Activated T-cell treated with anti-CD3 and anti-CD28 coated beads, Interleukin-2, amount 50 U/mL, for 4 hours (primary cell): ENCODE data around the gene OXER1. TPM values are rescaled to one million over a fixed set of nuclear protein-coding genes. Genes with fewer than 3 reads are reported as not detected.

Experiments
- ATAC-seq, 2 donors: fragments of 200-7000 bp; cut with Tn5 transposase; one replicate each; pipeline ENCODE4 v1.10.0; 2021
- DNase-seq: peaks from one replicate; pipeline ENCODE4 v3.0.0-alpha.2; 2020
- H3K27me3 Mint-ChIP-seq: one replicate; pipeline ENCODE4 v1.8.0; 2021; ENCODE audit warnings: low read depth, mixed read lengths
- H3K36me3 Mint-ChIP-seq: one replicate; pipeline ENCODE4 v1.8.0; 2022; ENCODE audit warnings: mixed read lengths; ENCODE audit not compliant: insufficient read depth
- H3K4me1 Mint-ChIP-seq: one replicate; pipeline ENCODE4 v1.8.0; 2021; ENCODE audit warnings: low read depth, mixed read lengths
- H3K4me3 Mint-ChIP-seq: one replicate; pipeline ENCODE4 v1.8.0; 2021; ENCODE audit warnings: mild to moderate bottlenecking, moderate library complexity, mixed read lengths
- H3K9me3 Mint-ChIP-seq: one replicate; pipeline ENCODE4 v1.8.0; 2021; ENCODE audit warnings: mixed read lengths
- total RNA-seq, 3 donors: library from RNA; stranded (reverse); gene quantifications; one replicate each; pipeline ENCODE4 v1.2.1, GENCODE V29; 2021

The OXER1 gene
- total RNA-seq, 3 donors from 2014 or later, result 0.33 TPM; not detected in 2

GRCh38 chr2:42787788-42788477, 24.0 kb upstream of the OXER1 start:
- DNase-seq (no peak), ATAC-seq (no peak)
- H3K36me3 Mint-ChIP-seq, result no peaks in the 10 kb centered on the region
- peaks cover 37% of the 10 kb centered on the region for H3K27me3 Mint-ChIP-seq
- H3K4me1 Mint-ChIP-seq, result peaks cover 12% of the 10 kb centered on the region
- H3K9me3 Mint-ChIP-seq, result no peaks in the 10 kb centered on the region
- H3K4me3 Mint-ChIP-seq, result no peak overlapping the region

GRCh38 chr2:42787424-42787787, 23.5 kb upstream of the OXER1 start:
- peaks cover 37% of the 10 kb centered on the region for H3K27me3 Mint-ChIP-seq
- no peak for DNase-seq

GRCh38 chr2:42786561-42787345, 22.8 kb upstream of the OXER1 start:
- ATAC-seq, result no peak
- H3K36me3 Mint-ChIP-seq, result no peaks in the 10 kb centered on the region
- no peak overlapping the region for H3K4me3 Mint-ChIP-seq
- no peak for DNase-seq
- peaks cover 32% of the 10 kb centered on the region for H3K27me3 Mint-ChIP-seq
- no peaks in the 10 kb centered on the region for H3K9me3 Mint-ChIP-seq
- H3K4me1 Mint-ChIP-seq, result peaks cover 8% of the 10 kb centered on the region

More at GRCh38 chr2:42787424-42787787, 23.5 kb upstream of the OXER1 start:
- Mint-ChIP-seq H3K4me1 (peaks cover 12% of the 10 kb centered on the region), H3K4me3 (no peak overlapping the region), H3K9me3 (no peaks in the 10 kb centered on the region), H3K36me3 (no peaks in the 10 kb centered on the region)
- ATAC-seq, result no peak

- DNase-seq, result no peak
- no peak overlapping the region for H3K4me3 Mint-ChIP-seq
- H3K36me3 Mint-ChIP-seq, result no peaks in the 10 kb centered on the region
- ATAC-seq, result no peak
- no peaks in the 10 kb centered on the region for H3K9me3 Mint-ChIP-seq
- no peaks in the 10 kb centered on the region for H3K4me1 Mint-ChIP-seq
- peaks cover 11% of the 10 kb centered on the region for H3K27me3 Mint-ChIP-seq
Observed at GRCh38 chr2:42784204-42784880, 20.4 kb upstream of the OXER1 start.

GRCh38 chr2:42783511-42783910, 19.6 kb upstream of the OXER1 start:
- Mint-ChIP-seq H3K27me3 (peaks cover 8% of the 10 kb centered on the region), H3K4me3 (no peak overlapping the region), H3K36me3 (no peaks in the 10 kb centered on the region), H3K9me3 (no peaks in the 10 kb centered on the region), H3K4me1 (no peaks in the 10 kb centered on the region)
- ATAC-seq (no peak), DNase-seq (no peak)

- Mint-ChIP-seq H3K36me3 (no peaks in the 10 kb centered on the region), H3K9me3 (no peaks in the 10 kb centered on the region), H3K4me3 (no peak overlapping the region), H3K27me3 (no peaks in the 10 kb centered on the region), H3K4me1 (peaks cover 7% of the 10 kb centered on the region)
- DNase-seq, result no peak
- ATAC-seq, result no peak
Observed at GRCh38 chr2:42781181-42781580, 17.2 kb upstream of the OXER1 start.

- no peak for ATAC-seq
- Mint-ChIP-seq H3K27me3 (no peaks in the 10 kb centered on the region), H3K4me3 (no peak overlapping the region), H3K36me3 (no peaks in the 10 kb centered on the region), H3K4me1 (peaks cover 18% of the 10 kb centered on the region), H3K9me3 (no peaks in the 10 kb centered on the region)
- DNase-seq, result no peak
Observed at GRCh38 chr2:42777883-42778805, 14.2 kb upstream of the OXER1 start.

- no peaks in the 10 kb centered on the region for H3K9me3 Mint-ChIP-seq
- ATAC-seq (no peak), DNase-seq (no peak)
- peaks cover 18% of the 10 kb centered on the region for H3K4me1 Mint-ChIP-seq
- H3K27me3 Mint-ChIP-seq, result no peaks in the 10 kb centered on the region
- no peaks in the 10 kb centered on the region for H3K36me3 Mint-ChIP-seq
- no peak overlapping the region for H3K4me3 Mint-ChIP-seq
Observed at GRCh38 chr2:42775810-42776209, 11.9 kb upstream of the OXER1 start.

- H3K36me3 Mint-ChIP-seq, result no peaks in the 10 kb centered on the region
- H3K4me1 Mint-ChIP-seq, result peaks cover 18% of the 10 kb centered on the region
- no peaks in the 10 kb centered on the region for H3K9me3 Mint-ChIP-seq
- ATAC-seq, result no peak
- H3K4me3 Mint-ChIP-seq, result no peak overlapping the region
- no peak for DNase-seq
- no peaks in the 10 kb centered on the region for H3K27me3 Mint-ChIP-seq
Observed at GRCh38 chr2:42775186-42775585, 11.3 kb upstream of the OXER1 start.

- H3K4me1 Mint-ChIP-seq, result peaks cover 13% of the 10 kb centered on the region
- no peaks in the 10 kb centered on the region for H3K9me3 Mint-ChIP-seq
- H3K4me3 Mint-ChIP-seq, result no peak overlapping the region
- no peak for ATAC-seq
- H3K27me3 Mint-ChIP-seq, result no peaks in the 10 kb centered on the region
- no peaks in the 10 kb centered on the region for H3K36me3 Mint-ChIP-seq
- no peak for DNase-seq
Observed at GRCh38 chr2:42771546-42772153, 7.7 kb upstream of the OXER1 start.

- Mint-ChIP-seq H3K4me1 (peaks cover 7% of the 10 kb centered on the region), H3K36me3 (no peaks in the 10 kb centered on the region), H3K27me3 (no peaks in the 10 kb centered on the region), H3K9me3 (no peaks in the 10 kb centered on the region), H3K4me3 (no peak overlapping the region)
- ATAC-seq (peak in 1 of 2 donors; percentile 63), DNase-seq (no peak)
Observed at GRCh38 chr2:42770288-42771131, 6.6 kb upstream of the OXER1 start.

- H3K9me3 Mint-ChIP-seq, result no peaks in the 10 kb centered on the region
- H3K4me3 Mint-ChIP-seq, result no peak overlapping the region
- DNase-seq (no peak), ATAC-seq (peak in 1 of 2 donors; percentile 18)
- H3K36me3 Mint-ChIP-seq, result no peaks in the 10 kb centered on the region
- H3K27me3 Mint-ChIP-seq, result no peaks in the 10 kb centered on the region
- no peaks in the 10 kb centered on the region for H3K4me1 Mint-ChIP-seq
Observed at GRCh38 chr2:42769583-42770287, 5.8 kb upstream of the OXER1 start.
